Prostate gland (tissue), 2 donors: ENCODE measurements around the gene FAM83F. TPM values are rescaled to one million over a fixed set of nuclear protein-coding genes. Genes with fewer than 3 reads are reported as not detected.
A peak's percentile ranks its signal among the peaks of the same experiment; 100 is the strongest.

Source experiments
- DNase-seq: peaks from one replicate; pipeline ENCODE4 v3.0.0-alpha.2; 2019; ENCODE audit warnings: low spot score
- H3K27ac ChIP-seq, 2 donors: fragments of 200-600 bp; sonication (generic); 2 replicates each; pipeline ENCODE4 v1.5.1; 2017 to 2019
- H3K27me3 ChIP-seq: fragments of 200-600 bp; sonication (generic); replicated peaks from 2 replicates; pipeline ENCODE4 v1.5.1; 2019; ENCODE audit not compliant: insufficient read depth
- H3K36me3 ChIP-seq, 2 donors: fragments of 200-600 bp; sonication (generic); 1 replicate in 1 of 2; 2 replicates in 1 of 2; pipeline versions ENCODE4 v1.5.1 to v1.8.1; 2017 to 2019
- H3K4me1 ChIP-seq: fragments of 200-600 bp; sonication (generic); replicated peaks from 2 replicates; pipeline ENCODE4 v1.5.1; 2019
- H3K4me3 ChIP-seq, 2 donors: fragments of 200-600 bp; sonication (generic); 2 replicates each; pipeline ENCODE4 v1.5.1; 2017 to 2019
- H3K9me3 ChIP-seq: fragments of 200-600 bp; sonication (generic); 2 replicates; pipeline ENCODE4 v1.5.1; 2017
- POLR2A ChIP-seq: fragments of 450-650 bp; IDR thresholded peaks from one replicate; pipeline ENCODE4 v1.6.1; 2016; ENCODE audit warnings: antibody characterized with exemption, mild to moderate bottlenecking
- POLR2AphosphoS5 ChIP-seq: sonication (generic); formaldehyde crosslinking; IDR thresholded peaks from one replicate; pipeline ENCODE4 v1.6.1; 2017; ENCODE audit warnings: antibody characterized with exemption
- WGBS: methylation state at CpG from one replicate; pipeline ENCODE4 v1.1.5; 2018; 5-methylcytosine and 5-hydroxymethylcytosine counted together
- intact Hi-C: fragments of 100-400 bp; cut with DNase I; formaldehyde crosslinking; loops from one replicate; pipeline ENCODE4 v1.14.2; 2022
- total RNA-seq, 2 donors: library from RNA; depleted of rRNA; stranded (reverse); fragments of >200 nt; gene quantifications; one replicate each; pipeline ENCODE4 v1.1.0, GENCODE V29; 2016
- TF ChIP-seq, protein P1 (sequence below), 4 experiments: fragments of 200-600 bp in 2 of 4; fragments of 450-650 bp in 2 of 4; sonication (generic) in 2 of 4; IDR thresholded peaks; 1 replicate in 3 of 4; 2 replicates in 1 of 4; pipeline ENCODE4 v1.5.1; 2016 to 2019; ENCODE audit warnings: antibody characterized with exemption in 4 of 4, mild to moderate bottlenecking in 2 of 4, moderate library complexity in 2 of 4

FAM83F gene
- total RNA-seq, 2 donors from 2014 or later: 26.2 to 28.6 TPM

DNA sequence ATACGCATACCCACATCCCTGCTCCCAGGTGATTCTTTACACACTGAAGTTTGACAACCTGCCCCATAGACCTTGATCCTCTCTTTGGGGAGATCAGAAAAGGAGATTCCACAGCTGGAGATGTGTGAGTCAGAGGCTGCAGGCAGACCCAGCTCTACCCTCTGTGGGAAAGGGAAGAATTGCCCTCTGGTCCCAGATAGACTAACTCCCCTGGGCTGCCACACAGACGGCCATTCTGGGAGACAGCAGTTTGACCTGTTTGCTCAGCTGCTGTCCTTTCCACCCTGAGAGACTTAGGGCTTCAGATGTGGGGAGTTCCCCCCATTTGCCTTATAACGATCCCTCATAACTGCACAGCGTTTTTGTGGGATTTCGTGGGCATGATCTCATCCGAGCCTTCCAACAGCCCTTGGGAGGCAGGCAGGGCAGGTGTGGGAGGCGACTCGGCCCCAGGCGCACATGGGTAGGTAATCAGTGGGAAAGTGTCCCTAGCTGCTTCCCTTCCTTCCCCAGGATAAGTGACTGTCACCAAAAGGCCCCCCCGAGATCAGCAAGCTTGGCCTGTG lies 14.1 kb downstream of the FAM83F start:
- intact Hi-C loops: no loop called here
- Histone ChIP-seq H3K27ac (peak overlapping the region in 1 of 2 donors; percentile 16), H3K27me3 (no peaks in the 10 kb centered on the region), H3K4me3 (no peak overlapping the region), H3K36me3 (no peaks in the 10 kb centered on the region), H3K4me1 (peaks cover 10% of the 10 kb centered on the region), H3K9me3 (no peaks in the 10 kb centered on the region)
- TF ChIP-seq POLR2A (no peak), POLR2AphosphoS5 (no peak)
- TF ChIP-seq, protein P1, sequence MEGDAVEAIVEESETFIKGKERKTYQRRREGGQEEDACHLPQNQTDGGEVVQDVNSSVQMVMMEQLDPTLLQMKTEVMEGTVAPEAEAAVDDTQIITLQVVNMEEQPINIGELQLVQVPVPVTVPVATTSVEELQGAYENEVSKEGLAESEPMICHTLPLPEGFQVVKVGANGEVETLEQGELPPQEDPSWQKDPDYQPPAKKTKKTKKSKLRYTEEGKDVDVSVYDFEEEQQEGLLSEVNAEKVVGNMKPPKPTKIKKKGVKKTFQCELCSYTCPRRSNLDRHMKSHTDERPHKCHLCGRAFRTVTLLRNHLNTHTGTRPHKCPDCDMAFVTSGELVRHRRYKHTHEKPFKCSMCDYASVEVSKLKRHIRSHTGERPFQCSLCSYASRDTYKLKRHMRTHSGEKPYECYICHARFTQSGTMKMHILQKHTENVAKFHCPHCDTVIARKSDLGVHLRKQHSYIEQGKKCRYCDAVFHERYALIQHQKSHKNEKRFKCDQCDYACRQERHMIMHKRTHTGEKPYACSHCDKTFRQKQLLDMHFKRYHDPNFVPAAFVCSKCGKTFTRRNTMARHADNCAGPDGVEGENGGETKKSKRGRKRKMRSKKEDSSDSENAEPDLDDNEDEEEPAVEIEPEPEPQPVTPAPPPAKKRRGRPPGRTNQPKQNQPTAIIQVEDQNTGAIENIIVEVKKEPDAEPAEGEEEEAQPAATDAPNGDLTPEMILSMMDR (IDR thresholded peaks at IDR 0.05): no peak
- WGBS: 63% methylated on average over 10 of the region's 10 CpGs
- no peak for DNase-seq

DNA sequence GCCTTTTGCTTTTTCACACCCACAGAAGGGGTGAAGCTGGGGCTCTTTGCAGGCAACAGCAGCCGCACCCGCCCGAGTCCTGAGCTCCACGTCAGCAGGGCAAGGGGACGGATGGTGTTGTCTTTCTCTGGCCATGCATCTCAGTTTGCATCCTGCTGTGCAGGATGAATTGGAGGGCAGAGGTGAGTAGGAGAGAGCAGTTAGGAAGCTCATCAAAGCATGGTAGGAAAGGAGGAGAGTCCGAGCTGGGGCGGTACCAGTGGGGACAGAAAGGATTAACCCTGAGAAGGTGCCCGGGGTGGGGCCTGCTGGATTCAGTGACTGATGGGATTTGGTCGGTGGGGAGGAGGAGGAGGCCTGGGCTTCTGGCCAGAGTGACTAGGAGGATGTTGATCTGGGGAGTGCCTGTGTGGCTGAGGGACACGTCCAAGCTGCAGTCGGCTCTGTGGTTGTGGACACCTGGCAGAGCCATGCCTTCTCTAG lies 14.6 kb downstream of the FAM83F start:
- 24% methylated on average over 11 of the region's 11 CpGs for WGBS
- peak; percentile 63 for DNase-seq
- TF ChIP-seq, protein P1 (IDR thresholded peaks at IDR 0.05): no peak
- TF ChIP-seq POLR2AphosphoS5: no peak
- no peak for TF ChIP-seq POLR2A
- intact Hi-C loops: no loop called here
- Histone ChIP-seq H3K9me3 (no peaks in the 10 kb centered on the region), H3K27ac (peak overlapping the region in 1 of 2 donors; percentile 16), H3K4me1 (peaks cover 10% of the 10 kb centered on the region), H3K4me3 (no peak overlapping the region), H3K27me3 (no peaks in the 10 kb centered on the region), H3K36me3 (no peaks in the 10 kb centered on the region)

DNA sequence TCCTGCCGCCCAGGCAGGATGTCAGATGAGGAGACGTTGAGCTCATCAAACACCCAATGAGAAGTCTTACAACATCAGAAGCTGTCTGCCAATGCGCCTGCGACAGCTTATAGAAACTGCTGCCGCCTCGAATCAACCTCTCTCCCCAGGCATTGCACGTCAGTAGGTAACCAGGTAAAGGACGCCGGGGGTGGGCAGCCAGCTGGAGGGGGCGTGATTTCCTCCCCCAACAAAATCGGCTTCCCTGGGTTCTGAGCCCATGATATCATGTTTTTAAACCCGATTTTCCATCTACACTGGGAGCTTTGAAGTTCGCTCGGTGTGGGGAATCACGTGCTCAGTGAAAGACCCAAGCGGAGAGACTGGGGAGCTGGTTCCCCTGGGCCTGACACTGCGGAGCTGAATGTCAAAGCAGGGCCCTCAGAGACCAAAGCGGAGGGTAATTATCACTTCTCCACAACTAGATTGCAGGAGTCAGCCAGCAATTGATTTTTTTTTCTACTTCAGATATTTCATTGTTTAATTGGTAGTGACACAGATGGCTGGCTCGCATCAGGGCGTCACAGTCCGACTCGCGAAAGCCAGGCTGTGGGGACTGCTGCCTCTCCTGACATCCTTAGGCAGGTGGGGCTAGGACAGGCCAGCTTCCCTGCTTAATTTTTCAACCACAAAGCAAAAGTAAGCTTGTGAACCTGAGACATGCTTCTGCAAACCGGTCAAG lies 15.4 kb downstream of the FAM83F start:
- intact Hi-C loops: no loop called here

DNA sequence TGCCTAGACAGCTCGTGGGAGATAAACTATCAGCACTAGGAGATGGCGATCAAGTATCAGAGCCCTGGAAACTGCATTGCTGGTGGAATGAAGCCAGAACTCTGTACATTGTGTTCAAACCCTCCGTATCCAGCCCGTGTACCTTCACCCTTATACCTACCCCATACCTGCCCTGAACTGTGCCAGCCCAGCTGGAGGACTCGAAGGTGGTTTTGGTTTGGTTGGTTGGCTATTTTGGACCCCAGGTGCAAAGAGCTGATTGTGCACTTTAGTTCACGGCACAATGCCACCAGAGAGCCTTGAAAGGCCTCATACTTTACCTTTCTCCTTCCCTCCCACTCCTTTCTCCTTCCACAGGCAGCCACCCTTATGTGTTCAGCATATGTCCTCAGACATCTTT lies 16.0 kb downstream of the FAM83F start:
- H3K4me3 ChIP-seq: no peak overlapping the region
- peaks cover 18% of the 10 kb centered on the region for H3K4me1 ChIP-seq
- TF ChIP-seq POLR2AphosphoS5 (no peak), POLR2A (no peak)
- TF ChIP-seq, protein P1 (IDR thresholded peaks at IDR 0.05): no peak
- H3K9me3 ChIP-seq: no peaks in the 10 kb centered on the region
- H3K27ac ChIP-seq: no peak overlapping the region
- no peaks in the 10 kb centered on the region for H3K27me3 ChIP-seq
- DNase-seq: no peak
- WGBS: 48% methylated on average over 6 of the region's 6 CpGs
- no peaks in the 10 kb centered on the region for H3K36me3 ChIP-seq
- intact Hi-C loops: no loop called here

More for the DNA sequence above, 15.4 kb downstream of the FAM83F start:
- Histone ChIP-seq H3K27ac (peak overlapping the region in 1 of 2 donors; percentile 30), H3K4me1 (peaks cover 12% of the 10 kb centered on the region), H3K4me3 (no peak overlapping the region), H3K36me3 (no peaks in the 10 kb centered on the region), H3K27me3 (no peaks in the 10 kb centered on the region), H3K9me3 (no peaks in the 10 kb centered on the region)
- 61% methylated on average over 24 of the region's 24 CpGs for WGBS
- TF ChIP-seq, protein P1 (IDR thresholded peaks at IDR 0.05): no peak
- DNase-seq: no peak
